GM23338 (cell line): ENCODE results near the gene C1orf174. TPM values are rescaled to one million over a fixed set of nuclear protein-coding genes. Genes with fewer than 3 reads are reported as not detected.

Experiments
- ATAC-seq: fragments of 200-7000 bp; cut with Tn5 transposase; 3 replicates; pipeline ENCODE4 v1.9.1; 2020
- DNase-seq: peaks from one replicate; pipeline ENCODE4 v3.0.0-alpha.2; 2015; ENCODE audit warnings: low spot score
- H2AFZ ChIP-seq: fragments of 200-600 bp; sonication (generic); 2 replicates; pipeline ENCODE4 v1.8.0; 2016; ENCODE audit warnings: antibody characterized with exemption, mild to moderate bottlenecking, moderate library complexity
- H3F3A ChIP-seq: fragments of 200-600 bp; sonication (generic); replicated peaks from 2 replicates; pipeline ENCODE4 v1.8.0; 2017; ENCODE audit warnings: antibody characterized with exemption, mixed run types, low read depth
- H3K27ac ChIP-seq: fragments of 200-600 bp; sonication (generic); 2 replicates; pipeline ENCODE4 v1.6.1; 2016; ENCODE audit warnings: low read depth
- H3K27me3 ChIP-seq: fragments of 200-600 bp; sonication (generic); 2 replicates; pipeline ENCODE4 v1.8.0; 2016; ENCODE audit warnings: mild to moderate bottlenecking, mixed run types, moderate library complexity; ENCODE audit not compliant: insufficient read depth
- H3K36me3 ChIP-seq: fragments of 200-600 bp; sonication (generic); 2 replicates; pipeline ENCODE4 v1.8.0; 2016; ENCODE audit warnings: mild to moderate bottlenecking; ENCODE audit not compliant: insufficient read depth
- H3K4me1 ChIP-seq: fragments of 200-600 bp; sonication (generic); 2 replicates; pipeline ENCODE4 v1.8.0; 2016; ENCODE audit warnings: mild to moderate bottlenecking, moderate library complexity; ENCODE audit not compliant: insufficient read depth
- H3K4me2 ChIP-seq: fragments of 200-600 bp; sonication (generic); 2 replicates; pipeline ENCODE4 v1.7.1; 2017; ENCODE audit warnings: mixed run types
- H3K4me3 ChIP-seq: fragments of 200-600 bp; sonication (generic); 2 replicates; pipeline ENCODE4 v1.6.1; 2016; ENCODE audit warnings: mixed run types
- H3K79me2 ChIP-seq: fragments of 200-600 bp; sonication (generic); replicated peaks from 2 replicates; pipeline ENCODE4 v1.8.0; 2017; ENCODE audit warnings: mild to moderate bottlenecking; ENCODE audit not compliant: insufficient read depth
- H3K9me2 ChIP-seq: fragments of 200-600 bp; sonication (generic); 2 replicates; pipeline ENCODE4 v1.8.0; 2017; ENCODE audit not compliant: insufficient read depth
- H4K20me1 ChIP-seq: fragments of 200-600 bp; sonication (generic); replicated peaks from 2 replicates; pipeline ENCODE4 v1.8.0; 2017; ENCODE audit warnings: mild to moderate bottlenecking; ENCODE audit not compliant: insufficient read depth
- H3K27ac Mint-ChIP-seq: 2 replicates; pipeline ENCODE4 v1.8.0; 2020; ENCODE audit warnings: inconsistent platforms, mild to moderate bottlenecking, moderate library complexity, mixed read lengths
- H3K27me3 Mint-ChIP-seq: 3 replicates; pipeline ENCODE4 v1.8.0; 2022; ENCODE audit warnings: low read depth, mild to moderate bottlenecking, moderate library complexity, mixed read lengths, inconsistent platforms; ENCODE audit not compliant: insufficient read depth, poor library complexity
- H3K36me3 Mint-ChIP-seq: 3 replicates; pipeline ENCODE4 v1.8.0; 2021; ENCODE audit warnings: low read depth, mild to moderate bottlenecking, inconsistent platforms, moderate library complexity, mixed read lengths
- H3K4me1 Mint-ChIP-seq: 3 replicates; pipeline ENCODE4 v1.8.0; 2020; ENCODE audit warnings: mild to moderate bottlenecking, inconsistent platforms, mixed read lengths
- H3K4me3 Mint-ChIP-seq: 3 replicates; pipeline ENCODE4 v1.8.0; 2021; ENCODE audit warnings: moderate library complexity, mild to moderate bottlenecking, inconsistent platforms, mixed read lengths
- H3K9me3 Mint-ChIP-seq: 3 replicates; pipeline ENCODE4 v1.8.0; 2020; ENCODE audit warnings: moderate library complexity, mild to moderate bottlenecking, inconsistent platforms, mixed read lengths
- EZH2 ChIP-seq: fragments of 200-600 bp; sonication (generic); IDR thresholded peaks from one replicate; pipeline ENCODE4 v1.8.0; 2017; ENCODE audit warnings: antibody characterized with exemption, mild to moderate bottlenecking, low read depth; ENCODE audit not compliant: unreplicated experiment
- EZH2phosphoT487 ChIP-seq: fragments of 200-600 bp; sonication (generic); IDR thresholded peaks from one replicate; pipeline ENCODE4 v1.8.1; 2018; ENCODE audit warnings: antibody characterized with exemption; ENCODE audit not compliant: unreplicated experiment
- JUNB ChIP-seq: IDR thresholded peaks from one replicate; pipeline ENCODE4 v1.6.1; 2016; ENCODE audit warnings: antibody characterized with exemption; ENCODE audit not compliant: unreplicated experiment
- NANOG ChIP-seq: IDR thresholded peaks from 2 replicates; pipeline ENCODE4 v1.6.1; 2016; ENCODE audit warnings: antibody characterized with exemption, borderline replicate concordance
- STAT1 ChIP-seq: IDR thresholded peaks from one replicate; pipeline ENCODE4 v1.6.1; 2016; ENCODE audit warnings: antibody characterized with exemption; ENCODE audit not compliant: unreplicated experiment
- ZNF114 ChIP-seq: fragments of 250-450 bp; sonication (Bioruptor Pico); IDR thresholded peaks from 2 replicates; pipeline ENCODE4 v1.5.0; 2020; ENCODE audit warnings: mild to moderate bottlenecking, moderate library complexity
- ZNF331 ChIP-seq: fragments of 250-450 bp; sonication (Bioruptor Pico); IDR thresholded peaks from 2 replicates; pipeline ENCODE4 v1.5.0; 2020; ENCODE audit warnings: low read depth, mild to moderate bottlenecking, moderate library complexity
- polyA plus RNA-seq: library from polyadenylated mRNA; unstranded; fragments of >200 nt; fragmentation: Nextera tagmentation; extraction: Ambion mirVana; gene quantifications from 2 replicates; pipeline ENCODE4 v1.2.1, GENCODE V29; 2016
- total RNA-seq: library from RNA; depleted of rRNA; stranded (reverse); fragments of >200 nt; shearing (Covaris generic); gene quantifications from 2 replicates; pipeline ENCODE4 v1.2.3, GENCODE V29; 2014
- TF ChIP-seq, protein P1 (sequence below), 2 experiments: fragments of 200-600 bp in 1 of 2; sonication (generic) in 1 of 2; conservative IDR thresholded peaks; 2 replicates each; pipeline versions ENCODE4 v1.5.1 to v1.6.1; 2016 to 2017; ENCODE audit warnings: antibody characterized with exemption in 2 of 2, low read depth in 2 of 2, mild to moderate bottlenecking in 2 of 2, moderate library complexity in 1 of 2
- TF ChIP-seq, protein P2 (sequence below): IDR thresholded peaks from 2 replicates; pipeline ENCODE4 v1.6.1; 2016; ENCODE audit warnings: antibody characterized with exemption
- TF ChIP-seq, protein P3 (sequence below): IDR thresholded peaks from one replicate; pipeline ENCODE4 v1.6.1; 2018; ENCODE audit warnings: antibody characterized with exemption; ENCODE audit not compliant: unreplicated experiment

C1orf174 gene
- total and polyA plus RNA-seq, 2 experiments from 2014 or later: 28.5 to 28.7 TPM

DNA sequence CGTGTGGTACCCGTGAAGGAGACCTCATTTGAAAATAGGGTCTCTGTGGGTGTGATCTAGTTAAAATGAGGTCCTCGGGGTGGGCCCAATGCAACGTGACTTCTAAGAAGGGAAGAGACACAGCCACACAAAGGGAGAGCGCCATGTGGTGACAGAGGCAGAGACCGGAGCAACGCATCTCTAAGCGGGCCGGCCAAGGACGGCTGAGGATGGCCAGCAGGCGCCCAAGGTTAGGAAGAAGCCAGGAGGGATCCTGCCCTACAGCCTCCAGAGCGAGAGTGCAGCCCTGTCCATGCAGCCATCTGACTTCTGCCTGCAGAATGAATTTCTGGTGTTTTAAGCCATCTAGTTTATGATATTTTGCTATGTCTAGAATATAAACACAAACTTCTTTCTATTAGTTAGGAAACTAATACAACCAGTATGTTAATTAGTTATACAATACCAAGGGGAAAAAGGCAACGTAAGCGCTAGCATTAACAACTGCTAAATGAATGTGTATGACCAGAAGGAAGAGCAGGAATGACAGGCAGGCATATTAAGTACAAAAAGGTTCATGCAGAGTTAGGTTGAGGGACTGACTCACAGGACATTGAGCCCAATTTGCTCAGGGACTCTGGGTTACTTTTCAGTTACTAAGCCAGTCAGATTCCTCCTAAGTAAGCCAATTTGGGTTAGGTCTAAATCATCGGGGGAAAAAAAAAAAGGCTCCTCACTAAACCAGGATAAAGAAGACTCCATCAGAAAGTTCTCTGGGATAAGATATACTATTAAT is 47.2 kb downstream of the C1orf174 start (continued):
- TF ChIP-seq, protein P1, sequence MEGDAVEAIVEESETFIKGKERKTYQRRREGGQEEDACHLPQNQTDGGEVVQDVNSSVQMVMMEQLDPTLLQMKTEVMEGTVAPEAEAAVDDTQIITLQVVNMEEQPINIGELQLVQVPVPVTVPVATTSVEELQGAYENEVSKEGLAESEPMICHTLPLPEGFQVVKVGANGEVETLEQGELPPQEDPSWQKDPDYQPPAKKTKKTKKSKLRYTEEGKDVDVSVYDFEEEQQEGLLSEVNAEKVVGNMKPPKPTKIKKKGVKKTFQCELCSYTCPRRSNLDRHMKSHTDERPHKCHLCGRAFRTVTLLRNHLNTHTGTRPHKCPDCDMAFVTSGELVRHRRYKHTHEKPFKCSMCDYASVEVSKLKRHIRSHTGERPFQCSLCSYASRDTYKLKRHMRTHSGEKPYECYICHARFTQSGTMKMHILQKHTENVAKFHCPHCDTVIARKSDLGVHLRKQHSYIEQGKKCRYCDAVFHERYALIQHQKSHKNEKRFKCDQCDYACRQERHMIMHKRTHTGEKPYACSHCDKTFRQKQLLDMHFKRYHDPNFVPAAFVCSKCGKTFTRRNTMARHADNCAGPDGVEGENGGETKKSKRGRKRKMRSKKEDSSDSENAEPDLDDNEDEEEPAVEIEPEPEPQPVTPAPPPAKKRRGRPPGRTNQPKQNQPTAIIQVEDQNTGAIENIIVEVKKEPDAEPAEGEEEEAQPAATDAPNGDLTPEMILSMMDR (conservative IDR thresholded peaks at IDR 0.05; ENCODE audit: low read depth in 2 of 2): no peak
- no peak for TF ChIP-seq ZNF114
- TF ChIP-seq NANOG: no peak
- no peak for TF ChIP-seq JUNB
- TF ChIP-seq, protein P2, sequence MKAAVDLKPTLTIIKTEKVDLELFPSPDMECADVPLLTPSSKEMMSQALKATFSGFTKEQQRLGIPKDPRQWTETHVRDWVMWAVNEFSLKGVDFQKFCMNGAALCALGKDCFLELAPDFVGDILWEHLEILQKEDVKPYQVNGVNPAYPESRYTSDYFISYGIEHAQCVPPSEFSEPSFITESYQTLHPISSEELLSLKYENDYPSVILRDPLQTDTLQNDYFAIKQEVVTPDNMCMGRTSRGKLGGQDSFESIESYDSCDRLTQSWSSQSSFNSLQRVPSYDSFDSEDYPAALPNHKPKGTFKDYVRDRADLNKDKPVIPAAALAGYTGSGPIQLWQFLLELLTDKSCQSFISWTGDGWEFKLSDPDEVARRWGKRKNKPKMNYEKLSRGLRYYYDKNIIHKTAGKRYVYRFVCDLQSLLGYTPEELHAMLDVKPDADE: no peak
- TF ChIP-seq ZNF331 (CRISPR knock-in tag): no peak
- no peak for TF ChIP-seq STAT1
- TF ChIP-seq EZH2phosphoT487: no peak
- TF ChIP-seq, protein P3, sequence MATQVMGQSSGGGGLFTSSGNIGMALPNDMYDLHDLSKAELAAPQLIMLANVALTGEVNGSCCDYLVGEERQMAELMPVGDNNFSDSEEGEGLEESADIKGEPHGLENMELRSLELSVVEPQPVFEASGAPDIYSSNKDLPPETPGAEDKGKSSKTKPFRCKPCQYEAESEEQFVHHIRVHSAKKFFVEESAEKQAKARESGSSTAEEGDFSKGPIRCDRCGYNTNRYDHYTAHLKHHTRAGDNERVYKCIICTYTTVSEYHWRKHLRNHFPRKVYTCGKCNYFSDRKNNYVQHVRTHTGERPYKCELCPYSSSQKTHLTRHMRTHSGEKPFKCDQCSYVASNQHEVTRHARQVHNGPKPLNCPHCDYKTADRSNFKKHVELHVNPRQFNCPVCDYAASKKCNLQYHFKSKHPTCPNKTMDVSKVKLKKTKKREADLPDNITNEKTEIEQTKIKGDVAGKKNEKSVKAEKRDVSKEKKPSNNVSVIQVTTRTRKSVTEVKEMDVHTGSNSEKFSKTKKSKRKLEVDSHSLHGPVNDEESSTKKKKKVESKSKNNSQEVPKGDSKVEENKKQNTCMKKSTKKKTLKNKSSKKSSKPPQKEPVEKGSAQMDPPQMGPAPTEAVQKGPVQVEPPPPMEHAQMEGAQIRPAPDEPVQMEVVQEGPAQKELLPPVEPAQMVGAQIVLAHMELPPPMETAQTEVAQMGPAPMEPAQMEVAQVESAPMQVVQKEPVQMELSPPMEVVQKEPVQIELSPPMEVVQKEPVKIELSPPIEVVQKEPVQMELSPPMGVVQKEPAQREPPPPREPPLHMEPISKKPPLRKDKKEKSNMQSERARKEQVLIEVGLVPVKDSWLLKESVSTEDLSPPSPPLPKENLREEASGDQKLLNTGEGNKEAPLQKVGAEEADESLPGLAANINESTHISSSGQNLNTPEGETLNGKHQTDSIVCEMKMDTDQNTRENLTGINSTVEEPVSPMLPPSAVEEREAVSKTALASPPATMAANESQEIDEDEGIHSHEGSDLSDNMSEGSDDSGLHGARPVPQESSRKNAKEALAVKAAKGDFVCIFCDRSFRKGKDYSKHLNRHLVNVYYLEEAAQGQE: no peak
- no peak for TF ChIP-seq EZH2

DNA sequence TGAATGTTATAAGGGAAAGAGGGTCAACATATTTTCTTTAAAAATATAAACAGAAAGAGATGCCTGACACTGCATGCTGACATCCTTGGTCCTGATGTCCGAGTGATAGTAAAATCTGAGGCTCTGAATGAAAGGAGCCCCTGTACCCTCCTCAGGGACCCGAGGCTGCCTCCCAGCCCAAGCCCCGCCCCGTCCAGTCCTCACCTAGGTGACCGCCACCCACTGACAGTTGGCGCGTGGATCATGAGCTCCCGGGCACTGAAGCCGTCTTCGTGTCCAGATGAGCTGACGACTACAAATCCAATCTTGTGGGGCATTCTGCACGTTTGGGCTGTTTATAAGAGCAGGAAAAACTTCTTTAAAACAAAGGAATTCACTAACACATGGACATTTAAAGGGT is 48.0 kb downstream of the C1orf174 start:
- no peak for DNase-seq
- H3K4me2 ChIP-seq: no peak overlapping the region
- H4K20me1 ChIP-seq: no peaks in the 10 kb centered on the region; the same call in 1 of the 2 replicates
- H3K9me3 Mint-ChIP-seq: no peaks in the 10 kb centered on the region
- no peak for ATAC-seq
- H3K4me3 Mint-ChIP-seq: no peak overlapping the region
- no peak overlapping the region for H2AFZ ChIP-seq
- H3K27me3 Mint-ChIP-seq: peaks cover 9% of the 10 kb centered on the region
- TF ChIP-seq, protein P2: no peak
- no peak for TF ChIP-seq NANOG
- TF ChIP-seq, protein P1 (conservative IDR thresholded peaks at IDR 0.05; ENCODE audit: low read depth in 2 of 2): no peak
- TF ChIP-seq, protein P3: no peak
- no peak for TF ChIP-seq JUNB
- TF ChIP-seq ZNF331 (CRISPR knock-in tag): no peak
- no peak for TF ChIP-seq EZH2phosphoT487
- no peak for TF ChIP-seq EZH2
- no peak for TF ChIP-seq ZNF114
- H3K4me1 Mint-ChIP-seq: peaks cover 9% of the 10 kb centered on the region; the same call in 2 of the 3 replicates
- H3K4me3 ChIP-seq: no peak overlapping the region
- no peak overlapping the region for H3K27ac ChIP-seq
- no peak overlapping the region for H3K27ac Mint-ChIP-seq
- no peaks in the 10 kb centered on the region for H3F3A ChIP-seq
- no peaks in the 10 kb centered on the region for H3K27me3 ChIP-seq
- H3K9me2 ChIP-seq: no peaks in the 10 kb centered on the region
- H3K36me3 Mint-ChIP-seq: no peaks in the 10 kb centered on the region
- H3K79me2 ChIP-seq: peaks cover 32% of the 10 kb centered on the region
- H3K4me1 ChIP-seq: no peaks in the 10 kb centered on the region
- no peaks in the 10 kb centered on the region for H3K36me3 ChIP-seq
